ENCODE measurements around the gene SAMD4A. TPM values are rescaled to one million over a fixed set of nuclear protein-coding genes. Genes with fewer than 3 reads are reported as not detected.
A peak's percentile ranks its signal among the peaks of the same experiment; 100 is the strongest.

SAMD4A gene
- total RNA-seq, 2 donors from 2014 or later = 1.9 to 8.0 TPM

DNA sequence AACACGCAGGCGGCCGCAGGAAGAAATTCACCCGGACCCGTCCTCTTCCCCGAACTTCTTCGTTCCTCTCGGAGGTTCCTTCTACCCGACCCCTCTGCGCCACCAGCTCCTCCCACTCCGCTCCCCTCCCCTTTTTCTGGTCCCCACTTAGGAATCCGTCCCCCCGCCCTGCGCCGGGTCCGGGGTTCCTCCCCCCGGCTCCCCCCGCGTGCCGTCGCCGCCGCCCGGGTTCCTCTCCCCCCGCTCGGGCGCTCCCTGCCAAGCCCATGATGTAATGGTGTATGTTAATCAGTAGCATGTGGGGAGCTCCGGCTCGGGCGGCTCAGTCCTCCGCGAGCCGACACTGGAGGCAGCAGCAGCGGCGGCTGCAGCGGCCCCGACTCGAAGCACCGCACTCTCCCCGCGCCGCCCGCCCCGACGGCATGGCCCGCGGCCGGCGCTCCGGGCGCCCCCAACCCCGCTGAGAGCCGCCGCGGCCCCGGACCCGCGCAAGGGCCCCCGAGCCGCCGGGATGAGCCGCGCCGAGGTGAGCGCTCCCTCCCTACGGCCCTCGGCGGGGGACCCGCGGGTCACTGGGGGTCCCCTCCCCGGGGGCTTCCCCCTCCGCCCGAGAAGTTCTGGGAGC, 1.0 kb upstream of the SAMD4A start:
- H3K27me3 Mint-ChIP-seq (ENCODE audit: insufficient read depth) = peaks cover 31% of the 10 kb centered on the region
- Histone ChIP-seq H3K9ac (ENCODE audit: extremely low read depth, low read length, poor library complexity, severe bottlenecking) (peak overlapping the region; percentile 44), H3K9me3 (ENCODE audit: control insufficient read depth, low read length) (no peaks in the 10 kb centered on the region), H3K27me3 (ENCODE audit: control insufficient read depth, insufficient read depth, low read length, poor library complexity, severe bottlenecking) (peaks cover 64% of the 10 kb centered on the region), H3K4me1 (ENCODE audit: control insufficient read depth, insufficient read depth, low read length) (peaks cover 3% of the 10 kb centered on the region), H3K27ac (ENCODE audit: low read depth, low read length) (no peak overlapping the region), H3K36me3 (ENCODE audit: control insufficient read depth, insufficient read depth, low read length) (no peaks in the 10 kb centered on the region), H3K4me3 (ENCODE audit: low read length) (peak overlapping the region; percentile 81)
- peaks cover 4% of the 10 kb centered on the region for H3K4me1 Mint-ChIP-seq
- no peaks in the 10 kb centered on the region for H3K9me3 Mint-ChIP-seq
- H3K4me3 Mint-ChIP-seq = peak overlapping the region; percentile 79
- peak; percentile 93 for DNase-seq
- no peaks in the 10 kb centered on the region for H3K36me3 Mint-ChIP-seq (ENCODE audit: low read depth)
- H3K27ac Mint-ChIP-seq = no peak overlapping the region
- WGBS, 2 experiments (ENCODE audit: insufficient coverage in 1 of 2, insufficient read length in 1 of 2) = 0% methylated on average over 72 of the region's 73 CpGs; no CpG with 5 or more reads in 1 of the 2 experiments
- TF ChIP-seq, protein P1, sequence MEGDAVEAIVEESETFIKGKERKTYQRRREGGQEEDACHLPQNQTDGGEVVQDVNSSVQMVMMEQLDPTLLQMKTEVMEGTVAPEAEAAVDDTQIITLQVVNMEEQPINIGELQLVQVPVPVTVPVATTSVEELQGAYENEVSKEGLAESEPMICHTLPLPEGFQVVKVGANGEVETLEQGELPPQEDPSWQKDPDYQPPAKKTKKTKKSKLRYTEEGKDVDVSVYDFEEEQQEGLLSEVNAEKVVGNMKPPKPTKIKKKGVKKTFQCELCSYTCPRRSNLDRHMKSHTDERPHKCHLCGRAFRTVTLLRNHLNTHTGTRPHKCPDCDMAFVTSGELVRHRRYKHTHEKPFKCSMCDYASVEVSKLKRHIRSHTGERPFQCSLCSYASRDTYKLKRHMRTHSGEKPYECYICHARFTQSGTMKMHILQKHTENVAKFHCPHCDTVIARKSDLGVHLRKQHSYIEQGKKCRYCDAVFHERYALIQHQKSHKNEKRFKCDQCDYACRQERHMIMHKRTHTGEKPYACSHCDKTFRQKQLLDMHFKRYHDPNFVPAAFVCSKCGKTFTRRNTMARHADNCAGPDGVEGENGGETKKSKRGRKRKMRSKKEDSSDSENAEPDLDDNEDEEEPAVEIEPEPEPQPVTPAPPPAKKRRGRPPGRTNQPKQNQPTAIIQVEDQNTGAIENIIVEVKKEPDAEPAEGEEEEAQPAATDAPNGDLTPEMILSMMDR (conservative IDR thresholded peaks at IDR 0.05) = no peak

DNA sequence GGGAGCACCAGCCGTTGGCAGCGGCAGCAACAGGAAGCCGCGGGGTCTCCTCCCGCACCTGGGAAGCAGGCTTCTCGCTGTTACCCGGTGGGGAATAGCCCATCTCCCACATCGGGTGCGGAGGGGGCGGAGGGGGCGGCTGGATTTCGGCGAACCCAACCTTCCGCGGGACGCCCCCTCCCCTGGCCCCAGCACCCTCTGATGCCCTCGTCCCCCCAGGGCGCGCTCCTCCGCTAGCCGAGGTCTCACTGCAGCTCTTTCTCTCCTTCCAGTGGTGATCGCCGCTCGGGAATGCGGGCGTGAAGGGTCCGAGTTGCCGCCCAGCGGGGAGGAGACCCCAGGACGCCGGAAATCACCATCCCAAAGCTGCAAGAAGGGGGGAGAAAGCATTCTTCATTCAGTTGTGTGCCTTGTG, 303 bp downstream of the SAMD4A start:
- peaks cover 60% of the 10 kb centered on the region for H3K27me3 ChIP-seq (ENCODE audit: control insufficient read depth, insufficient read depth, low read length, poor library complexity, severe bottlenecking)
- no peak overlapping the region for H3K27ac ChIP-seq (ENCODE audit: low read depth, low read length)
- Mint-ChIP-seq H3K4me3 (peak overlapping the region; percentile 79), H3K27me3 (ENCODE audit: insufficient read depth) (peaks cover 26% of the 10 kb centered on the region), H3K9me3 (no peaks in the 10 kb centered on the region), H3K4me1 (peaks cover 4% of the 10 kb centered on the region), H3K36me3 (ENCODE audit: low read depth) (no peaks in the 10 kb centered on the region), H3K27ac (peak overlapping the region; percentile 93)
- H3K9ac ChIP-seq (ENCODE audit: extremely low read depth, low read length, poor library complexity, severe bottlenecking) = no peak overlapping the region
- 0% methylated on average over 7 to 31 of the region's 31 CpGs for WGBS, 2 experiments (ENCODE audit: insufficient coverage in 1 of 2, insufficient read length in 1 of 2)
- DNase-seq = peak; percentile 85
- TF ChIP-seq, protein P1 (conservative IDR thresholded peaks at IDR 0.05) = no peak
- H3K4me1 ChIP-seq (ENCODE audit: control insufficient read depth, insufficient read depth, low read length) = peaks cover 3% of the 10 kb centered on the region
- H3K9me3 ChIP-seq (ENCODE audit: control insufficient read depth, low read length) = no peaks in the 10 kb centered on the region
- H3K4me3 ChIP-seq (ENCODE audit: low read length) = peak overlapping the region; percentile 81
- no peaks in the 10 kb centered on the region for H3K36me3 ChIP-seq (ENCODE audit: control insufficient read depth, insufficient read depth, low read length)

DNA sequence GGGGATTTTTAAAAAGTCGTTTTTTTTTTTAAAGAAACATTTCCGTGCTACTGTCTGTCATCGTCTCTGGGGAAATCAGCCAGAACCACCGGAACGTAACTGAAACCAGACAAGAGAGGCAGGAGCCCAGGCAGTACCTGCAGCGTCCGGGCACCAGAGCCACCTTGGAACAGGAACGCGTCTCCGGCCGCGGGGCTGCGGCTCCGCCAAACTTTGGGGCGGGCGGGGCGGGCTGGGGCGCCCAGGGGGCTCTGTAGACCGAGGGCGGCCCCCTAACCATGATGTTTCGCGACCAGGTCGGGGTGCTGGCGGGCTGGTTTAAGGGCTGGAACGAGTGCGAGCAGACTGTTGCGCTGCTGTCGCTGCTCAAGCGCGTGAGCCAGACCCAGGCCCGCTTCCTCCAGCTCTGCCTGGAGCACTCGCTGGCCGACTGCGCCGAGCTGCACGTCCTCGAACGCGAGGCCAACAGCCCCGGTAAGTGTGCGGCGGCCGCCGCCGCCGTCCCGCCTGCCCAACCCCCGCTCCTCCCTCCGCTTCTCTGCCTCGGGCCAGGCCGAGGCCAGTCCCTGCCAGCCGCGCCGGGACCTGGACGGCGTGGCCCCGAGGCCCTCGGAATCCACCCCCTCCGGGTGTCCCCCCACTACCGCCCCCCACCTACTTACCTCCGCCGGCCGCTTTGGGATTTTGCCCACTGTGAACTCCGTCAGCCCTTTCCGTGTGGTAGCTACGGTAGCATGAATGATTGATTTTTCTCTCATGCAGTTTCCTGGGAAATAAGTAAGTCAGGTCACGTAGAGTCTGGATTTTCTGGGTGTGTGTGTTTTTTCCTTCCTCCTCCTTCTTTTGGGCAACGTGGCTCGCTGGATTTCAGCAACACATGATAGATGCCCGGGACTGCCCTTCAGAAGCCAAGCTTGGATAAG, 972 bp downstream of the SAMD4A start:
- Histone ChIP-seq H3K4me1 (ENCODE audit: control insufficient read depth, insufficient read depth, low read length) (peaks cover 3% of the 10 kb centered on the region), H3K4me3 (ENCODE audit: low read length) (peak overlapping the region; percentile 81), H3K9ac (ENCODE audit: extremely low read depth, low read length, poor library complexity, severe bottlenecking) (no peak overlapping the region), H3K27ac (ENCODE audit: low read depth, low read length) (peak overlapping the region; percentile 71), H3K36me3 (ENCODE audit: control insufficient read depth, insufficient read depth, low read length) (no peaks in the 10 kb centered on the region), H3K9me3 (ENCODE audit: control insufficient read depth, low read length) (peaks cover 5% of the 10 kb centered on the region), H3K27me3 (ENCODE audit: control insufficient read depth, insufficient read depth, low read length, poor library complexity, severe bottlenecking) (peaks cover 57% of the 10 kb centered on the region)
- TF ChIP-seq, protein P1 (conservative IDR thresholded peaks at IDR 0.05) = no peak
- H3K4me1 Mint-ChIP-seq = peaks cover 4% of the 10 kb centered on the region
- peak overlapping the region; percentile 93 for H3K27ac Mint-ChIP-seq
- DNase-seq = peak; percentile 87
- peak overlapping the region; percentile 79 for H3K4me3 Mint-ChIP-seq
- no peaks in the 10 kb centered on the region for H3K36me3 Mint-ChIP-seq (ENCODE audit: low read depth)
- H3K27me3 Mint-ChIP-seq (ENCODE audit: insufficient read depth) = peaks cover 25% of the 10 kb centered on the region
- H3K9me3 Mint-ChIP-seq = no peaks in the 10 kb centered on the region
- WGBS, 2 experiments (ENCODE audit: insufficient coverage in 1 of 2, insufficient read length in 1 of 2) = 2 to 4% methylated on average over 20 to 67 of the region's 70 CpGs
